ENCODE data around the gene BBX.

The BBX gene

GRCh38 chr3:107824822-107825371 lies 302.1 kb downstream of the BBX start:
- intact Hi-C loops (cut with DNase I; ENCODE audit: low total_unique reads) = no loop called here
- no peak overlapping the region for H3K4me3 ChIP-seq
- H3K9me3 ChIP-seq = no peaks in the 10 kb centered on the region
- no peak for TF ChIP-seq CTCF (IDR thresholded peaks at IDR 0.05)
- H3K4me1 ChIP-seq = peaks cover 0 to 6% (median 0%) of the 10 kb centered on the region in 4 donors
- H3K27ac ChIP-seq = no peak overlapping the region
- H3K27me3 ChIP-seq = no peaks in the 10 kb centered on the region
- DNase-seq = no peak
- no peaks in the 10 kb centered on the region for H3K36me3 ChIP-seq

GRCh38 chr3:107825556-107825955 lies 302.8 kb downstream of the BBX start:
- H3K27ac ChIP-seq = no peak overlapping the region
- H3K27me3 ChIP-seq = no peaks in the 10 kb centered on the region
- no peaks in the 10 kb centered on the region for H3K36me3 ChIP-seq

DNA sequence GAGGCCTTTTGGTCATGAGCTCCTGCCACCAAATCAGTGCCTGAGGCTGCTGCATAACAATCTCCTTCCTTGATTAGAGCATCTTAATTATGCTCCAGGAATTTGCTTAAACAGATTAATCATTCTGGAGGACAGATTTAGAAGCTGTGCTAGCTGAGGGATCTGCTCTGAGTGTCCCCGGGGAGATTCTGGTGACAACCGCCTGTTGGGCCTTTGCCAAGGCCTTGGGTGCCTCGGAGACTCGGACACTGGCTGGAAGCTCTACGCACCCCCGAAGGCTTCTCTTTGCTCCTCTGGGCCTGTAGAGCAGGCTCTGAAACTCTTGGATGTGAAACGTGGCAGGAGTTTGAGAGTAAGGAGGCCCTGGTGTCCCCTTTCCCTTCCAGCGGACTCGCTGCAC lies 304.0 kb downstream of the BBX start:
- Histone ChIP-seq H3K4me1 (peaks cover 0 to 6% (median 0%) of the 10 kb centered on the region in 4 donors), H3K27ac (no peak overlapping the region), H3K9me3 (no peaks in the 10 kb centered on the region), H3K36me3 (no peaks in the 10 kb centered on the region), H3K27me3 (no peaks in the 10 kb centered on the region), H3K4me3 (no peak overlapping the region)
- TF ChIP-seq CTCF (IDR thresholded peaks at IDR 0.05) = no peak
- intact Hi-C loops (cut with DNase I; ENCODE audit: low total_unique reads) = no loop called here
- no peak for DNase-seq

More at GRCh38 chr3:107825556-107825955, 302.8 kb downstream of the BBX start:
- no peak for TF ChIP-seq CTCF (IDR thresholded peaks at IDR 0.05)
- no peak for DNase-seq
- peaks cover 0 to 6% (median 0%) of the 10 kb centered on the region in 4 donors for H3K4me1 ChIP-seq
- intact Hi-C loops (cut with DNase I; ENCODE audit: low total_unique reads) = no loop called here
- no peaks in the 10 kb centered on the region for H3K9me3 ChIP-seq
- H3K4me3 ChIP-seq = no peak overlapping the region

- Histone ChIP-seq H3K4me1 (peaks cover 0 to 6% (median 0%) of the 10 kb centered on the region in 4 donors), H3K27ac (no peak overlapping the region), H3K9me3 (no peaks in the 10 kb centered on the region), H3K36me3 (no peaks in the 10 kb centered on the region), H3K4me3 (no peak overlapping the region), H3K27me3 (no peaks in the 10 kb centered on the region)
- intact Hi-C loops (cut with DNase I; ENCODE audit: low total_unique reads) = no loop called here
- no peak for DNase-seq
- TF ChIP-seq CTCF (IDR thresholded peaks at IDR 0.05) = no peak
These were observed 306.4 kb downstream of the BBX start for GRCh38 chr3:107829185-107829584.

- H3K36me3 ChIP-seq = no peaks in the 10 kb centered on the region
- no peak overlapping the region for H3K27ac ChIP-seq
- H3K4me1 ChIP-seq = peaks cover 0 to 6% (median 0%) of the 10 kb centered on the region in 4 donors
- no peak for TF ChIP-seq CTCF (IDR thresholded peaks at IDR 0.05)
- H3K9me3 ChIP-seq = no peaks in the 10 kb centered on the region
- DNase-seq = no peak
- intact Hi-C loops (cut with DNase I; ENCODE audit: low total_unique reads) = no loop called here
- no peaks in the 10 kb centered on the region for H3K27me3 ChIP-seq
- H3K4me3 ChIP-seq = no peak overlapping the region
These were observed 308.8 kb downstream of the BBX start for GRCh38 chr3:107831590-107831989.

DNA sequence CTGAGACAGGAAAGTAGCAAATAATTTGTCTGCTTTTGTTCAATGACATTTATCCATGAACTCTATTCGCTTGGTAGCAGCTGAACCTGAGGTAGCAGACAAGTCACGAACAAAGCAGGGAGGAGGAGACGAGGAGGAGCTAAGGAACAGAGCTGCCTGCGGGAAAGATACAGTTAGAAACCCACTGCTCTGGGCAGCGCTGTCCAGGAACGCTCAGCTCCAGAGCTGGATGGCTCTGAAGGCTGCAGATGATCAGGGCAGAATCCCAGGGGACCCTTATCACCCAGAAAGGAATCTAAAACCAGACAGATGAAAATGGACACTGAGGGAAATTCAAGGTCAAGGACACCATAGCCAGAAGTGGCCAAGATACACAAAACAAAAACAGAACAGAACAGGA lies 310.3 kb downstream of the BBX start:
- Histone ChIP-seq H3K4me3 (no peak overlapping the region), H3K4me1 (peaks cover 0 to under 1% (median 0%) of the 10 kb centered on the region in 4 donors), H3K36me3 (no peaks in the 10 kb centered on the region), H3K27me3 (no peaks in the 10 kb centered on the region), H3K9me3 (no peaks in the 10 kb centered on the region), H3K27ac (no peak overlapping the region)
- intact Hi-C loops (cut with DNase I; ENCODE audit: low total_unique reads) = no loop called here
- DNase-seq = no peak
- TF ChIP-seq CTCF (IDR thresholded peaks at IDR 0.05) = no peak

Measured in tibial artery (tissue), 4 donors.